Measurements from ENCODE around the gene LYZL4. TPM values are rescaled to one million over a fixed set of nuclear protein-coding genes. Genes with fewer than 3 reads are reported as not detected.

The LYZL4 gene
- total RNA-seq, 3 donors from 2014 or later: not detected

DNA sequence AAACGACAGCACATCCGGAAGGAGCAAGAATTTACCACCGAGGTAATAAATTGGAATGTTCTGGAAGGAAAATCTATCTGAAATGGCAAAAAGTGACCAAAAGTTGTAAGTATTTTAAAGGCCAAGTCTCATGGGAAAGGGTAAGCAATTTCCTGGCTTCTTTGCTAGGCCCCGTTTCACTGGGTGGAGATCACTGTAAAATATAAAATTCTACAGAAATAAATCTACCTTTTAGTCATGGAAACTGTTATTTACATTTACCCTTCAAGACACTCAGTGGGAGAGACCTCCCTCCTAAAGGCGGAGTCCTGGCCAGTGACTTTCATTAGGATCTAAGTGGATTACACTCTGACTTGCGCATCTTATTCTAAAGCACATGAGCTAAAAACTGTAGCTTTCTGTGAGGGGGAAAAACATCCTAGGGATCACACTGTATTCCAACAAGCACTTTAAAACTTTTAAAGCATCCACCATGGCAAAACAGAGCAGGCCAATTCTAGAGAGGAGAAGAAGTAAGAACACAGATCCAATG is 28.8 kb downstream of the LYZL4 start:
- ATAC-seq (no peak), DNase-seq (no peak)
- Histone ChIP-seq H3K9me3 (no peaks in the 10 kb centered on the region), H3K4me3 (no peak overlapping the region), H3K4me1 (ENCODE audit: low read depth) (no peaks in the 10 kb centered on the region), H3K36me3 (ENCODE audit: low read depth) (no peaks in the 10 kb centered on the region)
- TF ChIP-seq, protein P1, sequence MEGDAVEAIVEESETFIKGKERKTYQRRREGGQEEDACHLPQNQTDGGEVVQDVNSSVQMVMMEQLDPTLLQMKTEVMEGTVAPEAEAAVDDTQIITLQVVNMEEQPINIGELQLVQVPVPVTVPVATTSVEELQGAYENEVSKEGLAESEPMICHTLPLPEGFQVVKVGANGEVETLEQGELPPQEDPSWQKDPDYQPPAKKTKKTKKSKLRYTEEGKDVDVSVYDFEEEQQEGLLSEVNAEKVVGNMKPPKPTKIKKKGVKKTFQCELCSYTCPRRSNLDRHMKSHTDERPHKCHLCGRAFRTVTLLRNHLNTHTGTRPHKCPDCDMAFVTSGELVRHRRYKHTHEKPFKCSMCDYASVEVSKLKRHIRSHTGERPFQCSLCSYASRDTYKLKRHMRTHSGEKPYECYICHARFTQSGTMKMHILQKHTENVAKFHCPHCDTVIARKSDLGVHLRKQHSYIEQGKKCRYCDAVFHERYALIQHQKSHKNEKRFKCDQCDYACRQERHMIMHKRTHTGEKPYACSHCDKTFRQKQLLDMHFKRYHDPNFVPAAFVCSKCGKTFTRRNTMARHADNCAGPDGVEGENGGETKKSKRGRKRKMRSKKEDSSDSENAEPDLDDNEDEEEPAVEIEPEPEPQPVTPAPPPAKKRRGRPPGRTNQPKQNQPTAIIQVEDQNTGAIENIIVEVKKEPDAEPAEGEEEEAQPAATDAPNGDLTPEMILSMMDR (IDR thresholded peaks at IDR 0.05): no peak
- intact Hi-C loops (cut with DNase I, micrococcal nuclease): no loop called here

DNA sequence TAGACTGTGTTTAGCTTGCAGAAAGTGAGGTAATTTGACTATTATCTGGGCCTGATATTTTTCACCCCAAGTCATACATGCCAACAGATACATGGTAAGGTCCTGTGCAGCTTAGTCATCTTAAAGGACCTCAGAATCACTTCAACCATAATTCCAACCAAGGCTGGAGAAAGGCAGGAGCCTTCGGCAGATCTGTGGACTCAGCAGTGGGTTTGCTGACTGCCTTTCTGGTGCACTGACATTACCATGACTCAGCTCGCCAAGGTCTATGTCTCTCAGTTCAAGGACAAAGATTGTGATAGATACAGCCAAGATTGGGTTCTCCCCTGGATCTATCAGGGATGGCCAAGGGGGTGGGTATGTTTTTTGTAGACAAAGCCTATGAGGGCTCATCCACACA is 32.7 kb downstream of the LYZL4 start:
- intact Hi-C loops (cut with DNase I, micrococcal nuclease): no loop called here
- Histone ChIP-seq H3K4me3 (no peak overlapping the region), H3K36me3 (ENCODE audit: low read depth) (no peaks in the 10 kb centered on the region), H3K4me1 (ENCODE audit: low read depth) (no peaks in the 10 kb centered on the region), H3K9me3 (no peaks in the 10 kb centered on the region)
- TF ChIP-seq, protein P1 (IDR thresholded peaks at IDR 0.05): no peak
- no peak for ATAC-seq
- DNase-seq: no peak

DNA sequence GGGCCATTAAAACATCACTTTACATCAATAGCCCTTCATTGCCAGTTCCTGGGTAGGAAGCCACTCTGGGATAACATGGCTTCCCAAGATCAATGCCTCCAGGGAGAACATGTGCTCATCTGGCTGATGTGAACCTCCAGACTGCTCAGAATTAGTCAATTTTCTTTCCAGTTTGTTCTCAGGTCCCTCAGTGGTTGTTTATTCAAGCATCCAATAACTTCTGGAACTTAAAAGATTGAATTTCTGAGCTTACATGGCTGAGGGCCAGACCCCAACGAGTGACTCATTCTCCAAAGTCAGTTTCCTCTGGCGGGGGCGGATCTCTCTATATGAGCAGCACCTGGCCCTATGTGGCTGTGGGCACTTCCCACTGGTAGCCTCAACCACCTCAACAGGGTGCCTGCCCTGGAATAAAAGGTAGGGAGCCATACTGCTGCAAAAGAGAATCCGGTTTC is 34.0 kb downstream of the LYZL4 start:
- Histone ChIP-seq H3K9me3 (no peaks in the 10 kb centered on the region), H3K36me3 (ENCODE audit: low read depth) (no peaks in the 10 kb centered on the region), H3K4me1 (ENCODE audit: low read depth) (no peaks in the 10 kb centered on the region), H3K4me3 (no peak overlapping the region)
- DNase-seq (no peak), ATAC-seq (no peak)
- TF ChIP-seq, protein P1 (IDR thresholded peaks at IDR 0.05): no peak
- intact Hi-C loops (cut with DNase I, micrococcal nuclease): no loop called here

DNA sequence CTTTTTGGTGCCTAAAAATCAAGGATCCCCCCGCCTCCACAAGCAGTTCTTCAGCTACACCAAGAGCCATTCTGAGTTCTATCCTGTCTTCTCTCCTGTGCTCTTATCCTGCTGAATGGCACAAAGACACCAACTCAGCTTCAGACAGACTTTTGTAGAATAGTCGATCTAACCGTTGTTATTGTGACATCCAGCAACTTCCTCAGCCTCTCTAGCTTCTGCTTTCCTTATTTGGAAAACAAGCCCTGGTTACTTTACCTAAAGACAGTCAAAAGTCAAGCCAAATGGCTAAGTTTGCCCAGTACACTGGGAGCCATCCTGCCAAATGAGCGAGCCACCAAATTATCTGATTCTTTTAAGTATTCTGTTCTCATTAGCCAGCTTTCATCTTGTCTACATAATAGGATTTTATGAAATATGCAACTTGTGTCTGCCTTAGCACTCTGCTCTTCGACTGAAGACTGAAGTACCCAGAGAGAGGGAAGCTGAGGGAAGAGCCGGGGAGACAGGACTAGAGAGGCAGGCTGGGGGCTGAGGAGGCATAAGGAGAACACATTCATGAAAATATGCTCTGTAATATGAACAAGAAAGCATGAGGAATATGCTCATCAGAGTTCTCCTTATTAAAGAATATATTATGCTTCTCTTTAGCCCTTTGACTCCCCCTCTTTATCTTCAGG is 35.1 kb downstream of the LYZL4 start:
- Histone ChIP-seq H3K36me3 (ENCODE audit: low read depth) (no peaks in the 10 kb centered on the region), H3K4me1 (ENCODE audit: low read depth) (no peaks in the 10 kb centered on the region), H3K4me3 (no peak overlapping the region), H3K9me3 (no peaks in the 10 kb centered on the region)
- DNase-seq (no peak), ATAC-seq (no peak)
- TF ChIP-seq, protein P1 (IDR thresholded peaks at IDR 0.05): no peak
- intact Hi-C loops (cut with DNase I, micrococcal nuclease): no loop called here

DNA sequence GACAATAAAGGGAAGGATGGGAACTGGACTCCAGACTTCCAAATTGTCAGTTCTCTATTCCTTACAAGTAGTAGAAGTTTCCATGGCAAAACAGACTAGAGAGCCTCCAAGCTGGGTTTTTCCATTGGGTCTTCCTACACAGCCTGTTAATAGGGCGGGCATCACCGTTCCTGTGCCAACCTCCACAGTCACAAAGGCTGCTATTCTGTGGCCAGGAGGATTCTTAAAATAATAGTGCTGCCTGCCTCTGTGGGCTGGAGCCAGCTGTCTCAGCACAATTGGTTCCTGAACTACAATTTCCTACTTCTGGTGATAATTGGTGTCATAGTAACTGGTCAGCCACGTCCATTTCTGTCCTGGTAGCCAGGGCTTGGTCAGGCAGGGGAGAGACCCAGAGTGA is 38.6 kb downstream of the LYZL4 start:
- DNase-seq (no peak), ATAC-seq (no peak)
- Histone ChIP-seq H3K4me3 (no peak overlapping the region), H3K9me3 (no peaks in the 10 kb centered on the region), H3K36me3 (ENCODE audit: low read depth) (no peaks in the 10 kb centered on the region), H3K4me1 (ENCODE audit: low read depth) (no peaks in the 10 kb centered on the region)
- intact Hi-C loops (cut with DNase I, micrococcal nuclease): no loop called here
- TF ChIP-seq, protein P1 (IDR thresholded peaks at IDR 0.05): no peak

Measured in mucosa of descending colon (tissue), 3 donors.